ENCODE data around the gene TRAPPC3. TPM values are rescaled to one million over a fixed set of nuclear protein-coding genes. Genes with fewer than 3 reads are reported as not detected.

TRAPPC3 gene
- polyA plus RNA-seq, 1 donor (not counting 4 experiments of a cell fraction or from before 2014, with no cell fraction given), result 173 TPM

GRCh38 chr1:36142121-36142520, 7.2 kb downstream of the TRAPPC3 start:
- H3K79me2 ChIP-seq (ENCODE audit: control insufficient read depth, insufficient read depth, low read length), result peaks cover 68% of the 10 kb centered on the region

GRCh38 chr1:36139521-36139920, 9.8 kb downstream of the TRAPPC3 start:
- no peak for TF ChIP-seq CTCF (optimal IDR thresholded peaks at IDR 0.05 in 1 of 3, IDR thresholded peaks at IDR 0.05 in 1 of 3, conservative IDR thresholded peaks at IDR 0.05 in 1 of 3; ENCODE audit: extremely low read depth in 1 of 3, insufficient read depth in 2 of 3, low read length in 3 of 3)
- H3K36me3 ChIP-seq (ENCODE audit: control insufficient read depth in 2 of 2, extremely low read depth in 1 of 2, insufficient read depth in 2 of 2, low read length in 2 of 2), result peaks cover 11 to 40% of the 10 kb centered on the region in 2 experiments
- peaks cover 37% of the 10 kb centered on the region for H3K4me1 ChIP-seq (ENCODE audit: control insufficient read depth, extremely low read depth, insufficient read depth, low read length)
- no peak overlapping the region for H3K4me2 ChIP-seq (ENCODE audit: control insufficient read depth, extremely low read depth, insufficient read depth, low read depth, low read length)
- no peak overlapping the region for H3K27ac ChIP-seq (ENCODE audit: control insufficient read depth, insufficient read depth, low read length)
- peaks cover 51% of the 10 kb centered on the region for H3K79me2 ChIP-seq (ENCODE audit: control insufficient read depth, insufficient read depth, low read length)
- dilution Hi-C loops (cut with MboI; ENCODE audit: extremely low pct_ligation_motif_present, low sequenced_read_pairs), result no loop called here
- H2AFZ ChIP-seq (ENCODE audit: control insufficient read depth, low read length), result no peak overlapping the region
- no peaks in the 10 kb centered on the region for H3K27me3 ChIP-seq (ENCODE audit: control insufficient read depth, extremely low read depth, insufficient read depth, low read length)
- no peaks in the 10 kb centered on the region for H3K9me3 ChIP-seq (ENCODE audit: control insufficient read depth, low read depth, low read length)
- FAIRE-seq, result no peak
- DNase-seq (ENCODE audit: low read depth, low spot score), result no peak
- H3K9me1 ChIP-seq (ENCODE audit: control insufficient read depth, extremely low read depth, insufficient read depth, low read length), result peaks cover 3% of the 10 kb centered on the region
- H3K9ac ChIP-seq (ENCODE audit: control insufficient read depth, extremely low read depth, insufficient read depth, low read length), result no peak overlapping the region
- H3K4me3 ChIP-seq (ENCODE audit: control insufficient read depth in 2 of 3, extremely low read depth in 1 of 3, insufficient read depth in 2 of 3, low read depth in 1 of 3, low read length in 3 of 3), result no peak overlapping the region
- H4K20me1 ChIP-seq (ENCODE audit: control insufficient read depth, extremely low read depth, insufficient read depth, low read length), result peaks cover 3% of the 10 kb centered on the region

More at GRCh38 chr1:36142121-36142520, 7.2 kb downstream of the TRAPPC3 start:
- H3K9me3 ChIP-seq (ENCODE audit: control insufficient read depth, low read depth, low read length), result no peaks in the 10 kb centered on the region
- peaks cover 11% of the 10 kb centered on the region for H3K4me1 ChIP-seq (ENCODE audit: control insufficient read depth, extremely low read depth, insufficient read depth, low read length)
- H3K9ac ChIP-seq (ENCODE audit: control insufficient read depth, extremely low read depth, insufficient read depth, low read length), result no peak overlapping the region
- DNase-seq (ENCODE audit: low read depth, low spot score) (no peak), FAIRE-seq (no peak)
- dilution Hi-C loops (cut with MboI; ENCODE audit: extremely low pct_ligation_motif_present, low sequenced_read_pairs), result no loop called here
- peaks cover 15 to 35% of the 10 kb centered on the region in 2 experiments for H3K36me3 ChIP-seq (ENCODE audit: control insufficient read depth in 2 of 2, extremely low read depth in 1 of 2, insufficient read depth in 2 of 2, low read length in 2 of 2)
- no peak overlapping the region for H3K4me2 ChIP-seq (ENCODE audit: control insufficient read depth, extremely low read depth, insufficient read depth, low read depth, low read length)
- no peak for TF ChIP-seq CTCF (optimal IDR thresholded peaks at IDR 0.05 in 1 of 3, IDR thresholded peaks at IDR 0.05 in 1 of 3, conservative IDR thresholded peaks at IDR 0.05 in 1 of 3; ENCODE audit: extremely low read depth in 1 of 3, insufficient read depth in 2 of 3, low read length in 3 of 3)
- TF ChIP-seq EZH2 (IDR thresholded peaks at IDR 0.05; ENCODE audit: low read length), result no peak
- H3K27ac ChIP-seq (ENCODE audit: control insufficient read depth, insufficient read depth, low read length), result no peak overlapping the region
- no peaks in the 10 kb centered on the region for H3K27me3 ChIP-seq (ENCODE audit: control insufficient read depth, extremely low read depth, insufficient read depth, low read length)
- H3K4me3 ChIP-seq (ENCODE audit: control insufficient read depth in 2 of 3, extremely low read depth in 1 of 3, insufficient read depth in 2 of 3, low read depth in 1 of 3, low read length in 3 of 3), result no peak overlapping the region
- H4K20me1 ChIP-seq (ENCODE audit: control insufficient read depth, extremely low read depth, insufficient read depth, low read length), result peaks cover 3% of the 10 kb centered on the region
- H3K9me1 ChIP-seq (ENCODE audit: control insufficient read depth, extremely low read depth, insufficient read depth, low read length), result peaks cover 3% of the 10 kb centered on the region
- H2AFZ ChIP-seq (ENCODE audit: control insufficient read depth, low read length), result no peak overlapping the region

Data from keratinocyte (primary cell).